Stimulated activated CD8-positive, alpha-beta memory T cell treated with anti-CD3 and anti-CD28 coated beads, Interleukin-15, amount 100 ng/mL, for 4 hours (primary cell): ENCODE results near the gene STEAP3.
"Not testable (repeated sequence)": the region's sequence is repeated elsewhere in the genome, so short reads cannot be mapped to it uniquely, and the experiment has no call there.

Source experiments
- DNase-seq, 2 donors: peaks; one replicate each; pipeline ENCODE4 v3.0.0-alpha.2; 2020; ENCODE audit warnings: low read depth in 2 of 2

STEAP3 gene

DNA sequence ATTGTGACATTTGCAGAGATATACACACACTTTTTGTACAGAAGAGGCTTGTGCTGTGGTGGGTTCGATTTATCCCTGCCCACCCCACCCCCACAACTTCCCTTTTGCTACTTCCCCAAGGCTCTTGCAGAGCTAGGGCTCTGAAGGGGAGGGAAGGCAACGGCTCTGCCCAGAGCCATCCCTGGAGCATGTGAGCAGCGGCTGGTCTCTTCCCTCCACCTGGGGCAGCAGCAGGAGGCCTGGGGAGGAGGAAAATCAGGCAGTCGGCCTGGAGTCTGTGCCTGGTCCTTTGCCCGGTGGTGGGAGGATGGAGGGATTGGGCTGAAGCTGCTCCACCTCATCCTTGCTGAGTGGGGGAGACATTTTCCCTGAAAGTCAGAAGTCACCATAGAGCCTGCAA is 40.0 kb downstream of the STEAP3 start:
- no peak for DNase-seq

DNA sequence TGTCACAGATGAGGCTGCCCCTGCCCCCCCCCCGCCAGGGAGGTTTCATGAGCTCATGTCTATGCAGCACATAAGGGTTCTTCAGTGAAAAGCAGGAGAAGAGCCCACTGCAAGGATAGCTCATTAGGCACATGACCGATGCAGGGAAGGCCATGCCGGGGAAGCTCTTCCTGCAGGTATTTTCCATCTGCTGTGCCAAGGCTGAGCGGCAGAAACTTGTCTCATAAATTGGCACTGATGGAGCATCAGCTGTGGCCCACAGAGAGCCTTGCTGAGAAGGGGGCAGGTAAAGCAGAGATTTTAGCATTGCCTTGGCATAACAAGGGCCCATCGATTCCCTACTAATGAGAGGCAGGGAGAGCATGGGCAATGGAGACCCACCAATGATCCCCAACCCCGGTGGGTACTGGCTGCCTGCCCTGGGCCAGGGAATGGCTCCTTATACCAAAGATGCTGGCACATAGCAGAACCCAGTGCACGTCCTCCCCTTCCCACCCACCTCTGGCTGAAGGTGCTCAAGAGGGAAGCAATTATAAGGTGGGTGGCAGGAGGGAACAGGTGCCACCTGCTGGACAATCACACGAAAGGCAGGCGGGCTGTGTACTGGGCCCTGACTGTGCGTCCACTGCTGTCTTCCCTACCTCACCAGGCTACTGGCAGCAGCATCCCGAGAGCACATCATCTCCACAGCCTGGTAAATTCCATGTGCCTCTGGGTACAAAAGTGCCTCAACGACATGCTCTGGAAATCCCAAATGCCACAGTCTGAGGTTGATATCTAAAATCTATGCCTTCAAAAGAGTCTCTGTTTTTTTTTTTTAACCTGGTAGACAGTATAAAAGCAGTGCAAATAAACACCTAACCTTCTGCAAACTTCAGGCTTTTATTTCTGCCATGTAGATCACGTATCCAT is 41.4 kb downstream of the STEAP3 start:
- DNase-seq = no peak

DNA sequence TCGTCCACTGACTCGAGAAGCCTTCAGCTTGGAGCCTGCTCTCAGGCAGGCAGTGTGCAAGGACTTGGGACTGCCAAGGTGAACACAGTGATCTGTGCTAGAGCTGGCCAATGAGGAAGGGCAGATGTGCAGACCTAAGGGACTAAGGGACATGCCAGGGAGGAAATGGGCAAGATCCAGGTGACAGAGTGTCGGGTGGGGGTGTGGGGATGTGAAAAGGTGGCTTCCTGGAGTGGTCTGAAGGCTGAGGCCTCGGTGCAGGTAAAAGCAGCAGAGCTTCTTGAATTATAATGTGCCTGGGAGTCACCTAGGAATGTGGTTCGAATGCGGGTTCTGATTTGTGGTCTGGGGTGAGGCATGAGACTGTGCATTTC is 42.0 kb downstream of the STEAP3 start:
- no peak for DNase-seq

DNA sequence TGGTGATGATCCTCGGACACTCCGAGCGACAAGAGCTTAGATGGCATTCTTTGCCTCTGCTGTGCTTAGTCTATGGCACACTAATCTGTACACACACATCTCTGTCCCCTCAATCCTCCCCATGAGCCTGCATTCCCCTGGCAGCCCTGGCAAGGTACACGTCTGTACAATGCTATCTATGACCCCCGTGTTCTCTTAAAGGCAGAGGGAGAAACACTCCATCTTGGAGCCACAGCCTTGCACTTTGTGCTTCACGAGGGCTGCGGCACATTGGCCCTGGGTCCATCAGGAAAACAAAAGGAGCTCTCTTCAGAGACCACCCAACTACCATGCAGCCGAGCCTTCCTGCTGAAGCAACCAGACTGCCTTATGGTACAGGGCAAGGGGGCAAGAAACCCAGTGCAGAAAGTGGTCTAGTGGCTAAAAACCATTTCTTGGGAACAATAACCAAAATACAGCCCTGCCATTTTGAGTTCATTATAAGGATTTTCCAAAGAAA is 42.5 kb downstream of the STEAP3 start:
- no peak for DNase-seq

DNA sequence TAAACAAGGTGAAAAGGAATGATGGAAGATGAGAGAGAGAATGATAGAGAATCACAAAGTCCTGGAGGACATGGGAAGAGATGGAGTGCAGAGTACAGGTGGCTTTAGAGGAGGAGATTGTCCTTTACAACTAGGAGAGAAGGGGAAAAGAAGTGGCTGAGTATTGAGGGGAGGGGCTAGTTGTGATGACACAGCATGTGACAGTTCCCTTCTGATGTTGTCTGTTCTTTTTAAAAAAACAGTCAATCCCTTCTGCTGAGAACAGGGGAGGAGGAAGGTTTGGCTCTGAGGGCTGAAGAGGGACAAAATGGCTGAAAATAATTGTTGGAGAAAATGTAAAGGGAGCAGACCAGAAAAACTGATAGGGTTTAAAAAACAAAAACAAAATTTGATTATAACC is 44.0 kb downstream of the STEAP3 start:
- DNase-seq = no peak

DNA sequence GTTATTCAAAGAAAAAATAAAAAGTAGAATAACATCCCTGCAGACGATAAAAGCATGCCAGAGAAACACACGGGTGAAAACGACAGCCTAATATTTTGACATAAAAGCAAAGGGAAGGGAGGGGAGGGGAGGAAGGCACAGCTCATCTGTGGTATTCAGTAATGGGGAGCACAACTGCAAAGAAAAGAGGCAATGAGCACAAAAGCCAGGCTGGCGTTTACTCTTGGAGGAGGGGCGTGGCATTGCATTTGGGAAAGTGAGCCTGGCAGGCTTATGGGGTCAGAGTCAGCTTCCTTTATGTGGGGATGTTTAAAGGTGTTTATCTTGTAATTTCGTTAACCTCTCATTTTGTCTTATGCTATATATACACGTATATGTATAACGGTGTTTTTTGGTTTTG is 53.2 kb downstream of the STEAP3 start:
- DNase-seq = no peak

DNA sequence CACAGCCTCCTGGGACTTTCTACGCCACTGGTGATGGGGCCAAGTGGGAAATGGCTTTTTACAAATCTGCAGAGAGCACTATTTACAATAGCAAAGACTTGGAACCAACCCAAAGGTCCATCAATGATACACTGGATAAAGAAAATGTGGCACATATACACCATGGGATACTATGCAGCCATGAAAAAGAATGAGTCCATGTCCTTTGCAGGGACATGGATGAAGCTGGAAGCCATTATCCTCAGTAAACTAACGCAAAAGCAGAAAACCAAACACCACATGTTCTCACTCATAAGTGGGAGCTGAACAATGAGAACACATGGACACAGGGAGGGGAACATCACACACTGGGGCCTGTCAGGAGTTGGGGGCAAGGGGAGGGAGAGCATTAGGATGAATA is 54.8 kb downstream of the STEAP3 start:
- not testable (repeated sequence) for DNase-seq

DNA sequence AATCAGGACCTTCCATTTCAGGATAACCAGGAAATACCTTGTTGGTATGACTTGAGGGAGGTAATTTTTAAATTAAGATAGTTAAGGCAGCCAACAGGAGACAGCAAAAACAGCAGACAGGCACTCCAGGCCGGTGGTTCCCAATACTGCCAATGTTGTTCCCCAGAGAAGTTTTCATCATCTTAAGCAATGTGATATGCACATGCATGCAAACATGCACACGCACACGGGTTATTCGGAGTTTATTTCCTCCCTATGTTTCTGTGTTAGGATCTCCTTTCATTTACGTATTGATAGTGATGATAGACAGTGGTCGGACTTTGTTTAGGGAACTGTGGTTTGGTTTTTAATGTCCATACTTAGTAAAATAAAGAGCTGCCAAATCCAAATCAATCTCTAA is 55.3 kb downstream of the STEAP3 start:
- DNase-seq = no peak

DNA sequence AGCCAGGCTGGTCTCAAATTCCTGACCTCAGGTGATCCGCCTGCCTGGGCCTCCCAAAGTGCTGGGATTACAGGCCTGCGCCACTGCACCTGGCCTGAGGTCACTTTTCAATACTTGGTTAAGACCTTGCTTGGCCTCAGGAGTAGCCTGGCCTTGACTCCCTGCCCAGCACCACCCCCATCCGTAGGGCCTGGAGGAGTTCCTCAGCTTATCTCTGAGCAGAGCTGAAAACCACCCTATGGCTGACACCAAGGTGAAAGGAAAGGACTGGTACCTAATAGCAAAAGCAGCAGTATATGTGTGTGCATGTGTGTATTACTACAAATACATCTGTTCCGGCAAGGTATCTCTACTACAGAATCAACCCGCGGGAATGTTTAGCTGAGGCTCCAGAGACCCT is 56.0 kb downstream of the STEAP3 start:
- no peak for DNase-seq

DNA sequence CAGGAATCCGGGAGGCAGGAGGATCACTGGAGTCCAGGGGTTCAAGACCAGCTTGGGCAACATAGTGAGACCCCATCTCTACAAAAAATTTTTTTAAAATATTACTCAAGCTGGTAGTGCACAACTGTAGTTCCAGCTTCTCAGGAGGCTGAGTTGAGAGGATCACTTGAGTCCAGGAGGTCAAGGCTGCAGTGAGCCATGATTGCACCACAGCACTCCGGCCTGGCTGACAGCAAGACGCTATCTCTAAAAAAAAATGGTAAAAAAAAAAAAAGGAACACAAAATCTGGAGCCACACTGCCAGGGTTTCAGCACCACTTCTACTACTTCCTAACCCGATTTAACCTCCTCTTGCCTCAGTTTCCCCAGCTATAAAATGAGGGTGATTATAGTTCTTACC is 57.0 kb downstream of the STEAP3 start:
- no peak for DNase-seq

DNA sequence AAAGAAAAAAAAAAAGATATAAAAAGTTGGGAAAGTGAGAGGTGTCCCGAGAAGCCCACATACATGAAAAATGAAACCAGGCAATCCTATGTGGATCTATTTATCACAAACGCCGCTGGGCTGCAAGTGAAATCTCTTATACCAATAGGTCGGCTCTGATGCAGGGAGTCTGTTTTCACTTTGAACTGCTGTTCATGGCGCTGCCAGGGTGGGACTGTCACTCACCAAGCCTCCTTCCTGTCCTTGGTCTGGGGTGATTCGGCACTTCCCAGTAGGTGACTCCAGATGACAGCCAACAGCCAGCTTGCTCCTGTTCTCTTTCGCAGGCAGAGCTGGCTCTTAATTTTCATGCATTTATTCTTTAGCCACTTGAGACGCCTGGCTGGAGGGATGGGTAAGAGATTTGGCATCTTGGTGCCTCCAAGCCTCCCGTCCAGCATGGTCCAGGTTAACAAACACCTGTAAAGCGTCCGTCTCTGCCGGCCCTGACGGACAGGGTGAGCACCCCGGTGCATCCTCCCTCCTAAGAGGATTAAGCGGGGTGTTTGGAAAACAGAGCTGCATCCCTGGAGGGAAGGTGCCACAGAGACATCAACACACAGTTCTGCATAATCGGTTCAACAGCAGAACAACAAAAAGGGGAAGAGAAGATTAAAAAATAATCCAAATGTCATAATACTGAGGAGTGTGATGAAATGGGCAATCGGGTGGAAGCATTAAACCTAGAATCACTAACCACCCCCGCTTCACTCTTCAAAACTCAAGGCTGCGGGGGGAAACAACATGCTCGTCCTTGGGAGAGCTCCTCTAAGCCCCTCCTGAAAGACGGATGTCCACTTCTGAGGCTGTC is 58.7 kb downstream of the STEAP3 start:
- DNase-seq = no peak

DNA sequence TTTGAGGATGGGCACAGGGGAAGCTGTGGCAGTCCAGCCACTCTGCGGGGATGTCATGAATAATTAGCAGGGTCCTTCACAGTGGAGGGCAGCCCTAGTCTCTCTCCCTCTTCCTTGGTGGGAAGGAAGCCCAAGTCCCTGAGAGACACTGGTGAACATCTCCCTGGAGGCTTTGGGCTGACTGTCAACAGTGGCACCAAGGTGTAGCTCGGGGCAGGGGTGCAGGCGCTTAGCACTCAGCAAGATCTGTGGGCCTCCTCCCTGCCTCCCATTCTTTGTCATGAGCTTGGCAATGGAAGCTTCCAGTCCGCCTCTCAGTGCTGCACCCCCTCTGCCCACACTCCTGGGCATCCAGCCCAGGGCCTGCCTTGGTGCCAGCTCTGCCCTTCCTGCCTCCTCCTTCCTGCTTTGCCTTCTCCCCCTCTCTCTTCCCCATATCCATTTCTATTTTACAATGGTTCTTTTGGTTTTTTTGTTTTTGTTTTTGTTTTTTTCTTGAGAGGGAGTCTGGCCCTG is 59.4 kb downstream of the STEAP3 start:
- no peak for DNase-seq

DNA sequence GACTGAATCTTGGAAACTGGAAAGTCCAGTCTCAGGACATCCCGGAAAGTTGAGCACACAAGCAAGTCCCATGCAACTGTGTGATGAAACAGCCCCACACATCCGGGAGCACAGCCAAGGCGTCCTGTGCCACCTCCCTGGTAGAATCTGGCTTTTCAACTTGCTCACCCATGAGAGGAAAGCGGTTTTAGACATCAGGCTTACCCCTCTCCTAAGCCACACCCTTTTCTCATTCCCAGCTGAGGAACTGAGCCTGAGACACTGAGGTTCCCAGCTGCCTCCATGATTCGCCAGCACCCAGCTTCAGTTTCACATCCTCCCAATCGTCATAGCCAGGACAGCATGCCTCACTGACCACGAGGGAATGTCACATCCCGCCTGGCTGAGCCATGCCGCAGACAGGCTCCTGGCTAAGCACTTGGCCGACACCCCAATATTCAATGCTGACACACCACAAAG is 60.3 kb downstream of the STEAP3 start:
- DNase-seq = no peak

DNA sequence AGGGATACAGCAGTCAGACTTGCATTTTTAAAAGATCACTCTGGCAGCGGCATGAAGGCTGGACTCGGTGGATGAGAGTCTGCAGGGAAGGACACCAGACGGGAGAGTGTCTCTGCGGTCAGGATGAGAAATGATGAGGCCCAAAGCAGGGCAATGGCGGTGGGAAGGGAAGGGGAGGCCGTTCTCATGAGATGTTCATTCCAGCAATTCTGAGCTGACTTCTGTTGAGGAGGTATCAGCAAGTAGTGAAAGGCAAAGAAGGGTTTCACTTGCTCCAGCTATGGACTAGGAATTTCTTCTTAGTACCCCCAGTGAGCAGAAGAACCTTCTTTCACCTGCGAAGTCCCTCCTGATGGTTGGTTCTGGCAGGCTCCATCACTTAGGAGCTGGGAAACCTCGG is 63.0 kb downstream of the STEAP3 start:
- no peak for DNase-seq

DNA sequence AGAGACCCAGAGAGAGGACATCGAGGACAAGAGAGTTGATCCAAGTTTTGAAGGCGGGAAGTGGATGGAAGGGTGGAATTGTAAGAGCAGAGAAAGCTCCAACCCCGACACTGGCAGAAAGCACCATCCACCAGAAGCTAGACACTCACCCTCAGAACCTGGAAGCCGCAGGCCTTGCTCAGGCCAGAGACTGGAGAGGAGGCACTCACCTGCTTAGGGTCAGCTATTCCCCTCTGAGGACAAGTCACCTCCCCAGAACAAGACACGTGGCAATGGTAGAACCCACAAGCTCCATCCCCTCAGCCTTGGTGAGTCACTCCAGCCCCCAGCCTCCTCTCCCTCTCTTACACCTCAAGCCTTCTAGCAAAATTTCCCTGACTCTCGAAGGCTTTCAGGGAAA is 64.9 kb downstream of the STEAP3 start:
- no peak for DNase-seq

DNA sequence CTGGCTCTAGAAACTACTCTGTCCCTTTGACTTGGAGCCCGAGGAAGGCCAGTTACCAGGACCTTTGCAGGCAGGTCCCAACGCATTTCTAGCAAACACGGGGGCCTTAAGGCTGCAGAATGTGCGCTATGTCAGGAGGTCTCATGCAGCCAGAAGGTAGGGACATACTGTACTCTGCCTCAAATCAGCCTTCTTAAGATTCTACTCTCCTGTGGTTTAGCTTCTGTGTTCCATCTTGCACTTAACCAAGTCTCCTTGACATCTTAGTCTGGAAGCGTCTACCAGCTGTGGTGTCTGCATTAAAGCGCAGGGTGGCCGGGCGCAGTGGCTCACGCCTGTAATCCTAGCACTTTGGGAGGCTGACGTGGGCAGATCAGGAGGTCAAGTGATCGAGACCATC is 65.5 kb downstream of the STEAP3 start:
- DNase-seq = no peak

DNA sequence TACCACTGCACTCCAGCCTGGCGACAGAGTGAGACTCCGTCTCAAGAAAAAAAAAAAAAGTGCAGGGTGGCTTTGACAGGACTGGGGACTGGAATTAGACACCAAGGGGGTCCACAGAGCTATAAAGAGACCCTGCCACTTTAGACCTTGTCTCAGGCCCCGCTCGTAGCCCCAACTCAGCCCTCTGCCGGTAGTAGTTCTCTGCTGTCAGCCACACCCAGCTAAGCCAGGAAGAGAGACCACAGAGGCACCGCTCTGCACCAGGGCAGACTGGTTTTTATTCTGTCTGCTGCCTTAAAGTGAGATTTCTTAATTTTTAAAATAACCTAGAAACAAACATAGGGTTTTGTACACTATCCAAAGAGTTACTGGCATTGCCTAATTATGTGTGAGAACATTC is 66.0 kb downstream of the STEAP3 start:
- no peak for DNase-seq

DNA sequence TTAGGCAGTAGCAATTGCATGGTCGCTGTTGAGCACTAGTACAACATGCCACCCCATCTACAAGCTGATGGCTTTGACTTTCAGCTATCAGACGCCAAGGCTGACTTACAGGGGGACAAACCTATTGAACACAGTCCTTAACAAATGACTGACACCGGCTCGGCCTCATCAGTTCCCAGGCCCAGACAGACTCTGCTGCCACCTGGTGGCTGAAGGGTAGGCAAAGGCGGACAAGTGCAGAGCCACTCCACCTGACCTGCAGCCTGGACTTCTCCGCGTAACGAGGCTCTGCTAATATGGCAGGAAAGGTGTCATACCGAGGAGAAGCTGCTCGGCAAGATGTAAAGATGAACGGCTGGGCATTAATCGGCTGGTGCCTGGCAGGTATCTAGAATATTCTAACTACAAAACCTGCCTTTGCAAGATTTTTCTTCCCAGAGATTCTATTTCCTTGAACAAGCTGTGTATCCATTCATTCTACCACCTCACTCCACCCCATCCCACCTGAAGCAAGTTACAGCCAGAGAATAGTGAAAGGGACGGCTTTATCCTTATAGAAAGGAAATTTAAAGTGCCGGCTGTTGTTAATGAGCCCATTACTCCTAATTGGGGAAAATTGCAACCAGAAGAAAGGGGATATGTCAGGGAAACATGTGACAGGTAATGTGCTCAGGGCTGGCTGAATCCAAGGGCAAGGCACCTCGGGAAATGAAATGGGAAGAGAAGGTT is 67.4 kb downstream of the STEAP3 start:
- DNase-seq = peak; percentile 9 to 41

DNA sequence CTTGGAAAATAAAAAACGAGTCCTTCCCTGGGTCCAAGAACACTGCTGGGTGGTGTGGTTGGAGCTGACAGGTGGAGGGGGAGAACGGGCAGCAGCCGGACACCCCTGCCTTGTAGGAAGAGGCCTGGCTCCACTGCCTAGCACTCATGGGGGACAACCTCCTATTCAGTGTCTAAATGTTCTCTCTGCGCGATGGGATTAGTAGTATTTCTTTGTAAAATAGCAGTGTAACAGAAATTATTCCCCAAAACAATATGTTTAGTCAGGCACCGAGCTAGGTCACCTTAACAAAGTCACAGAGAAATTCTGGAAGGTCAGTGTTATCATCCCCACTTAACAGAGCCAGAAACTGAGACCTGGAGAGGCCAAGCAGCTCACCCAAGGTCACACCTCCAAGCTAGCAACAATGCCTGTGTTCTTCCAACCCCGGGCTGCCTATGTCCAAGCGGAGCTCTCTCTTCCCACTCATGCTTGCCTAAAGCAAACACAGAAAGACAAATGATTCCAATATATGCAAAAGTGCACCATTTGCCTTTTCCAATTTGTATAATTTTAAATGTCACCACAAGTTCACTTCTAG is 68.0 kb downstream of the STEAP3 start:
- no peak for DNase-seq

DNA sequence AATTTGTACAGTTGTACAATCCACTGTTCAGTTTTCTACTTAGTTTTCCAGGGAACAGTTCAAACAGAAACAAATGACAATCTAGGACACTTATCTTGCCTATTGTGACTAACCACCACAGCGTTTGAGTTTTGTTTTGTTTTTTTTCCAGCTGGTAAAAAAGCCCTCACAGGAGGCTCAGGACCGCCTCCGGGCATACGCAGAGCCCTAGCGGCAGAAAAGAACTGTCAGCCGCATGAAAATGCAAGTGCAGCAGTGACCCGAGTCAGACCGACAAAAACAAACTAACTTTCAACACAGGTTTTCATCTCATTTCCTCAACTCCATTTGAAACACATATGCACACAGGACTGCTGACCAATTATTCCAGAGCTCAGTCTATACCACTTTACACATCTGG is 68.6 kb downstream of the STEAP3 start:
- no peak for DNase-seq

DNA sequence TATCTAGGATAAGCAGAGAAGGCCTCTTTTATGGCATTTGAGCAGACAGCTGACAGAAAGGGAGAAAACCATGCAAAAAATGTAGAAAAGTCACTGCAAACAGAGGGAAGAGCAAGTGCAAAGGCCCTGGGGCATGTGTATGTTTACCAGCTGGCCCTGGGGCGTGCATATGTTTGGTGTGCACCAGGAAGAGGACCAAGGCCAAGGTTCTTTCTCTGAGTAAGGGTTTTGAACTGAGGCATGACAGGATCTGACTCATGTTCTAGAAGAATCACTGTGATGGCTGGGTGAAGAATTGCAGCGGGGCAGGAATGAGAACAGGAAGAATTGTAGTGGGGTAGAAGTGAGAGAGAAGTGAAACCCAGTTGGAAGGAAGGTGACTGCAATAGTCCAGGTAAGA is 69.6 kb downstream of the STEAP3 start:
- DNase-seq = no peak
